Ascending aorta (tissue), 2 donors: ENCODE data around the gene GPD2. TPM values are rescaled to one million over a fixed set of nuclear protein-coding genes. Genes with fewer than 3 reads are reported as not detected.
A peak's percentile ranks its signal among the peaks of the same experiment; 100 is the strongest.

ENCODE experiments used
- DNase-seq, 2 donors: peaks; one replicate each; pipeline ENCODE4 v3.0.0-alpha.2; 2019; ENCODE audit warnings: low spot score in 2 of 2
- H3K27ac ChIP-seq, 2 donors: fragments of 200-600 bp; sonication (generic); one replicate each; pipeline ENCODE4 v1.5.1; 2016 to 2017; ENCODE audit warnings: mild to moderate bottlenecking in 1 of 2
- H3K27me3 ChIP-seq: fragments of 200-600 bp; sonication (generic); one replicate; pipeline ENCODE4 v1.5.1; 2017
- H3K36me3 ChIP-seq, 2 donors: fragments of 200-600 bp; sonication (generic); one replicate each; pipeline ENCODE4 v1.5.1; 2016
- H3K4me1 ChIP-seq, 2 donors: fragments of 200-600 bp; sonication (generic); one replicate each; pipeline ENCODE4 v1.5.1; 2016 to 2017; ENCODE audit warnings: mild to moderate bottlenecking in 1 of 2
- H3K4me3 ChIP-seq, 2 donors: fragments of 200-600 bp; sonication (generic); one replicate each; pipeline ENCODE4 v1.5.1; 2016 to 2017; ENCODE audit warnings: mild to moderate bottlenecking in 1 of 2
- H3K9me3 ChIP-seq, 2 donors: fragments of 200-600 bp; sonication (generic); one replicate each; pipeline ENCODE4 v1.5.1; 2016
- intact Hi-C: fragments of 100-400 bp; cut with DNase I; formaldehyde crosslinking; loops from one replicate; pipeline ENCODE4 v1.15.1; 2023
- total RNA-seq: library from RNA; depleted of rRNA; stranded (reverse); fragments of >200 nt; gene quantifications from one replicate; pipeline ENCODE4 v1.1.0, GENCODE V29; 2016
- TF ChIP-seq, protein P1 (sequence below), 3 experiments: fragments of 200-600 bp in 2 of 3; fragments of 450-650 bp in 1 of 3; sonication (generic) in 2 of 3; IDR thresholded peaks; one replicate each; pipeline ENCODE4 v1.5.1; 2016 to 2019; ENCODE audit warnings: antibody characterized with exemption in 3 of 3, mild to moderate bottlenecking in 1 of 3, moderate library complexity in 1 of 3

Gene GPD2
- total RNA-seq, 1 donor from 2014 or later = 20.0 TPM

DNA sequence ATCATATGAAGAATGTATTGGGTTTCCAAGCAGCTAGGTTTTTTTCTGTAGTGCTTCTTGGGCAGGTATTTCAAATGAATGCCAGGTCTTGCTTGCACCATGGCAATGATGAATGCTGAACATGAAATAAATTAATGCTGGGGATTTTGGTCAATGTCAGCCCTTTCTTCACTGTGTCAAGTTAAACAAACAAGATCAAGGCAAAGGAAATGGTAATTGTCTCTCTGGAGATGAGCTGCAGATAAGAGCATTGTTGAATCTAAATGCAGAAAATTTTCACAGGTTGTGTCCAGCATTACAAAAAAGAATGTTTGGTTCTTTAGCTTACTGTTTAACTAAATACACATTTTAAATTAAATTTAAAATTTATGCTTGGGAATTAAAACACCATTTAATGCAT, 144.3 kb downstream of the GPD2 start:
- Histone ChIP-seq H3K9me3 (no peaks in the 10 kb centered on the region), H3K4me3 (no peak overlapping the region), H3K27ac (no peak overlapping the region), H3K27me3 (no peaks in the 10 kb centered on the region), H3K36me3 (peaks cover 2 to 12% of the 10 kb centered on the region in 2 donors), H3K4me1 (no peaks in the 10 kb centered on the region)
- no peak for DNase-seq
- TF ChIP-seq, protein P1, sequence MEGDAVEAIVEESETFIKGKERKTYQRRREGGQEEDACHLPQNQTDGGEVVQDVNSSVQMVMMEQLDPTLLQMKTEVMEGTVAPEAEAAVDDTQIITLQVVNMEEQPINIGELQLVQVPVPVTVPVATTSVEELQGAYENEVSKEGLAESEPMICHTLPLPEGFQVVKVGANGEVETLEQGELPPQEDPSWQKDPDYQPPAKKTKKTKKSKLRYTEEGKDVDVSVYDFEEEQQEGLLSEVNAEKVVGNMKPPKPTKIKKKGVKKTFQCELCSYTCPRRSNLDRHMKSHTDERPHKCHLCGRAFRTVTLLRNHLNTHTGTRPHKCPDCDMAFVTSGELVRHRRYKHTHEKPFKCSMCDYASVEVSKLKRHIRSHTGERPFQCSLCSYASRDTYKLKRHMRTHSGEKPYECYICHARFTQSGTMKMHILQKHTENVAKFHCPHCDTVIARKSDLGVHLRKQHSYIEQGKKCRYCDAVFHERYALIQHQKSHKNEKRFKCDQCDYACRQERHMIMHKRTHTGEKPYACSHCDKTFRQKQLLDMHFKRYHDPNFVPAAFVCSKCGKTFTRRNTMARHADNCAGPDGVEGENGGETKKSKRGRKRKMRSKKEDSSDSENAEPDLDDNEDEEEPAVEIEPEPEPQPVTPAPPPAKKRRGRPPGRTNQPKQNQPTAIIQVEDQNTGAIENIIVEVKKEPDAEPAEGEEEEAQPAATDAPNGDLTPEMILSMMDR (IDR thresholded peaks at IDR 0.05) = no peak
- intact Hi-C loops = no loop called here

DNA sequence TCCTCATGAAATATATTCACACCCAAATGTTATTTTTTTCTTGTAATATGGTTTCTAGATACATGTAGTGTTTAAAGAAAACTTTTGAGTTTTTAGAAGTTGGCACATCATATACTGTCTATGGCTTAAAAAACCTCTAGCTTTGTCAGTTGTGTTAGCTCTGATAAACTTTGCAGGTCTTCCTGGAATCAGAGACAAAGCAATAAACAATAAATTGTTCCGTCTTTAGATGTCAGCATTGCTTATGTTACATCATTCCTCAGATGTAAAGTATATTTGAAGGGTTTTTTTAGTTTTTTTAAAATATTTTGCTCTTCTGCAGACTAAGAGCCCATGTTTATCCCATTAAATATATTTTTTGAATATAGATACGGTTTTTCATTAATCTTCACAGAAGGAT, 145.1 kb downstream of the GPD2 start:
- Histone ChIP-seq H3K36me3 (peaks cover 2 to 12% of the 10 kb centered on the region in 2 donors), H3K4me3 (no peak overlapping the region), H3K9me3 (no peaks in the 10 kb centered on the region), H3K27me3 (no peaks in the 10 kb centered on the region), H3K4me1 (no peaks in the 10 kb centered on the region), H3K27ac (no peak overlapping the region)
- no peak for DNase-seq
- TF ChIP-seq, protein P1 (IDR thresholded peaks at IDR 0.05) = no peak
- intact Hi-C loops = no loop called here

DNA sequence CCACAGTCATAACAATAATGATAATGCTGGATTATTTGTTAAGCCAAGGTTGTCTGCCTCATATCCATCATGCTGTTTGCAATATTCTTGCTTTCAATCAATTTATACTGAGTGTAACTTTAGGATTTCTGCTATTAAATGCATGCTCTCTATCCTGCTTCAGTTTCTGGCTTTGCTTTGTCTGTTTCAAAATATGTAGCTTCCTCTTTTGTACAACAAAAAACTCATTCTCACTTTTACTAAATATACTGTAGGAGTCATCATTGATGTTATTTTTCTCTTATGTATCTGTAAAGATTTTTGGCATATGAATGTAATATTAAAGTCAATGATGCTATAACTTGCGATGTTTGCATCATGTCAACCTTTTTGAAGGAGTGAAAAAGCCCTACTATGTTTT, 149.3 kb downstream of the GPD2 start:
- Histone ChIP-seq H3K27ac (no peak overlapping the region), H3K9me3 (no peaks in the 10 kb centered on the region), H3K4me1 (no peaks in the 10 kb centered on the region), H3K27me3 (no peaks in the 10 kb centered on the region), H3K36me3 (peaks cover 0 to 4% of the 10 kb centered on the region in 2 donors), H3K4me3 (no peak overlapping the region)
- no peak for DNase-seq
- intact Hi-C loops = loop anchor here (5.0 kb wide), 1 partner anchor 243 kb away; no protein-coding TSS in a partner anchor
- TF ChIP-seq, protein P1 (IDR thresholded peaks at IDR 0.05) = no peak

DNA sequence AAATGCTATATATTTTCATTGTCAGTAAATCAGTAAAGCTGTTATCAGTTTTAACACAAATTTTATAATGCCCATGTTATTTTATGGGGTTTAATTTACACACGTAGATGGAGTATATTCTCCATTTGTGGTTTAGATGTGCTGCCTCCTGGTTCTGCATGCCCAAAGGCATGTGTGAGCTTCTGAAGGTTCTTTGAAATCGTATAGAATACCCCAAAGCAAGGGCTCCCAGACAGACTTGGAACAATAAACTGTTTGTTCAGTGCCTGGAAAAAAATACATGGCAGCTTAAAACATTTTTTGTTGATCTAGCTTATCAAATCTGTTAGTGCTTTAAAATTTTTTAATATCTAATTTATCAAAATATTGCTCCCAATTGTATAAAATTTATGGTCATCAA, 150.4 kb downstream of the GPD2 start:
- no peak for DNase-seq
- Histone ChIP-seq H3K4me3 (no peak overlapping the region), H3K36me3 (peaks cover 0 to 4% of the 10 kb centered on the region in 2 donors), H3K27ac (no peak overlapping the region), H3K27me3 (no peaks in the 10 kb centered on the region), H3K4me1 (no peaks in the 10 kb centered on the region), H3K9me3 (no peaks in the 10 kb centered on the region)
- TF ChIP-seq, protein P1 (IDR thresholded peaks at IDR 0.05) = no peak
- intact Hi-C loops = loop anchor here (5.0 kb wide), 1 partner anchor 244 kb away; no protein-coding TSS in a partner anchor

DNA sequence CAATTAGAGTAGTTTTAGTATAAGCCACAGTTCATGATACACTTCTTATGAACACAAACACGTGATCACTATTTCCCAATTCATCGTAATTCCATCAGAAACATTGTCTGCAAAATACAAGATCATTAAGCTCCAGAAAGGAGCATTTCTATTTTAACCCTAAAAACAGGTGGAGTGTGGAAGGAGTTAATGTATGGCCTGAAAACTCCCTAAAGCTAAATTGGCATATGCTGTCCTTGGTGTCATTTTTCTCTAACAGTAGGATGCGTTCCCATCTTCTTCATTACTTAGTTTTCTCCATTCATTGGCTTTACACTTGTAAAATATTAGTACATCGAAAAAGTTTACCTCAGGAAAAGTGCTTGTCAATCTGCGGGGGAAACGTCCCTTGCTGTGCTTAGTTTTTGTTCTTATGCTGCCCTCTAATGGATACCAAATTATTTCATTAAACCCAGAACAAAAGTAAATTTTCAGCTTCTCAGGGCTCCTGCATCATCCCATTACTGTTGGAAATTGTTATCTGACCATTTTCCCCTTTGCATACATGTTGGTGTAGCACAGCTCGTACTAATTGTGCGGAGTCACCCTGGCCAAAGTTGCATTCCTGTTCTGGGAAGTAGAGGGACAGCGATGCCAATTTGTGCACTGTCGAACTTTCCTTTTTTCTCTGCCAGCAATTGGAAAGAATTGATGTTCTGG, 153.4 kb downstream of the GPD2 start:
- TF ChIP-seq, protein P1 (IDR thresholded peaks at IDR 0.05) = peak; percentile 21 to 66 (median 36)
- H3K4me1 ChIP-seq = no peaks in the 10 kb centered on the region
- no peaks in the 10 kb centered on the region for H3K27me3 ChIP-seq
- H3K27ac ChIP-seq = no peak overlapping the region
- intact Hi-C loops = loop anchor here (5.0 kb wide), 2 partner anchors 247 to 397 kb away; no protein-coding TSS in a partner anchor
- H3K36me3 ChIP-seq = no peaks in the 10 kb centered on the region
- DNase-seq = no peak
- H3K4me3 ChIP-seq = no peak overlapping the region
- no peaks in the 10 kb centered on the region for H3K9me3 ChIP-seq
